DLD1 (cell line): ENCODE data around the gene STPG2.

Experiments used
- in situ Hi-C: cut with HindIII; loops from 2 replicates; pipeline ENCODE4 v1.10.0; 2017; ENCODE audit warnings: low sequenced_read_pairs

STPG2 gene

GRCh38 chr4:97525236-97525635, 618.0 kb downstream of the STPG2 start:
- in situ Hi-C loops, result no loop called here

- in situ Hi-C loops, result no loop called here
Observed at GRCh38 chr4:97517939-97518338, 625.3 kb downstream of the STPG2 start.

- in situ Hi-C loops, result no loop called here
Observed at GRCh38 chr4:97513917-97514316, 629.4 kb downstream of the STPG2 start.
